ENCODE measurements around the gene IL17F. TPM values are rescaled to one million over a fixed set of nuclear protein-coding genes. Genes with fewer than 3 reads are reported as not detected.

The IL17F gene
- total and polyA plus RNA-seq, 9 donors: not detected

DNA sequence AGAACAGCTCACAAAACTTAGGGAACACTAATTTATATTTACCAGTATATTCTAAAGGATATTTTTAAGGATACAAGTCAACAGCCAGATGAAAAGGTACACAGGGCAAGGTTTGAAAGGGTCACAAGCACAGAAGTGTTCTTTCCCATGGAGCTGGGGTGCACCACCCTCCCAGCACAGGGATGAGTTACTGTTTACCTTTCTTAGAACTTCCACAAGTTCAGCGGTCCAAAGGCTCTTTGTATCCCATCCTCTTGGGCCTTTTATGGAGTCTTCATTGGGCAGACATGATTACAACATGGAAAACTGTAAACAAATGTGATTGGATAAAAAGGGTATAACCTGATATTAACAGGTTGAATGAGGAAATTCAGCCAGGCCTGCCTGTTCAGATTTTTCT lies 1.1 kb upstream of the IL17F start:
- H3K36me3 ChIP-seq: no peaks in the 10 kb centered on the region
- H3K9me3 ChIP-seq: no peaks in the 10 kb centered on the region
- no peaks in the 10 kb centered on the region for H3K4me1 ChIP-seq (ENCODE audit: insufficient read depth)
- H3K27ac ChIP-seq: no peak overlapping the region
- H3K4me3 ChIP-seq: no peak overlapping the region
- no peaks in the 10 kb centered on the region for H3K27me3 ChIP-seq
- TF ChIP-seq, protein P1, sequence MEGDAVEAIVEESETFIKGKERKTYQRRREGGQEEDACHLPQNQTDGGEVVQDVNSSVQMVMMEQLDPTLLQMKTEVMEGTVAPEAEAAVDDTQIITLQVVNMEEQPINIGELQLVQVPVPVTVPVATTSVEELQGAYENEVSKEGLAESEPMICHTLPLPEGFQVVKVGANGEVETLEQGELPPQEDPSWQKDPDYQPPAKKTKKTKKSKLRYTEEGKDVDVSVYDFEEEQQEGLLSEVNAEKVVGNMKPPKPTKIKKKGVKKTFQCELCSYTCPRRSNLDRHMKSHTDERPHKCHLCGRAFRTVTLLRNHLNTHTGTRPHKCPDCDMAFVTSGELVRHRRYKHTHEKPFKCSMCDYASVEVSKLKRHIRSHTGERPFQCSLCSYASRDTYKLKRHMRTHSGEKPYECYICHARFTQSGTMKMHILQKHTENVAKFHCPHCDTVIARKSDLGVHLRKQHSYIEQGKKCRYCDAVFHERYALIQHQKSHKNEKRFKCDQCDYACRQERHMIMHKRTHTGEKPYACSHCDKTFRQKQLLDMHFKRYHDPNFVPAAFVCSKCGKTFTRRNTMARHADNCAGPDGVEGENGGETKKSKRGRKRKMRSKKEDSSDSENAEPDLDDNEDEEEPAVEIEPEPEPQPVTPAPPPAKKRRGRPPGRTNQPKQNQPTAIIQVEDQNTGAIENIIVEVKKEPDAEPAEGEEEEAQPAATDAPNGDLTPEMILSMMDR (IDR thresholded peaks at IDR 0.05): no peak
- no peak for TF ChIP-seq EP300 (IDR thresholded peaks at IDR 0.05)
- no peak for TF ChIP-seq POLR2A (IDR thresholded peaks at IDR 0.05)
- WGBS, 3 donors: 83 to 91% (median 91%) methylated on average over 1 of the region's 1 CpG
- no peak for DNase-seq
- intact Hi-C loops (cut with DNase I): no loop called here

DNA sequence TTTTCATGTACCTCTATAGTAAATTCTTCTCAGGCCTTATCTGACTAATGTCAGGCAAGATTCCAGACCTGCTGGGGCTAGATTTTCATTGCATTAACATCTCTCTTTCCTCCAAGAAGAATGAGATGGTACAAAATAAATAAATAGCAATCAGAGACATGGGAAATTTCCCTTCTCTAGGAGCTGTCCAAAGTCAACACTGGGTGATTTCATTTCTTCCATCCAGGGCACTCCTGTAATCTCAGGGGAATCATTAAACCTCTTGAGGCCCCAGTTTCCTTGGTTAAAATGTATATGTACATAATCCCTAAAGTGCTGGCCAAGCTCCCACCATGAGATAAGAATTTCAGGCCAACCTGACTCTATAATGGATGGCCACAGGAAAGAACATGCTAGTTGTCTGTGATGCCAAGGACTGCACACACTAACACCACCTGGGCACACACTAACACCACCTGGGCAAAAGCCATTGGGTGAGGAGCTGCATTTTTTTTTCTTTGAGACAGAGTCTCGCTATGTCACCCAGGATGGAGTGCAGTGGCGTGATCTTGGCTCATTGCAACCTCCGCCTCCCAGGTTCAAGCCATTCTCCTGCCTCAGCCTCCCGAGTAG lies 912 bp downstream of the IL17F start:
- H3K36me3 ChIP-seq: no peaks in the 10 kb centered on the region
- intact Hi-C loops (cut with DNase I): no loop called here
- 90 to 94% (median 93%) methylated on average over 4 of the region's 4 CpGs for WGBS, 3 donors

DNA sequence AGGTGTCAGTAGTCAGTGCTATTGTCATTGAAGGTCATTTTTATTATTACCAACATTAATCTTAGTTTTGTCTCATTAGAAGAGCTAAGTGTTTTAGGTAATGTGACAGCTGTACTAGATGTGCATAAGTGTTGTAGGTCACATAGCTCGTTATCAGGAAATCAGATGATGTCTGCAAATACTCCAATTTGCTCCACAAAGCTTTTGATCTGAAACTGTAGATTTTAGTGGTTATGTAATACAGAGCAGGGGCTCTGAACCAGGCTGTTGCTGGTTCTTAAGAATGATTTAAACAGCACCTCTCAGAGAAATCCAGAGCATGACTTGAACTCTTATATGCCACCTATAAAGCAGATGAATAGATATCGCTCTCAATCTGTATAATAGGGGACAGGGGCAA lies 2.5 kb downstream of the IL17F start:
- no peaks in the 10 kb centered on the region for H3K36me3 ChIP-seq
- DNase-seq: no peak
- no peak overlapping the region for H3K4me3 ChIP-seq
- no peaks in the 10 kb centered on the region for H3K27me3 ChIP-seq
- 70 to 80% (median 73%) methylated on average over 2 of the region's 2 CpGs for WGBS, 3 donors
- intact Hi-C loops (cut with DNase I): no loop called here
- no peaks in the 10 kb centered on the region for H3K9me3 ChIP-seq
- H3K27ac ChIP-seq: no peak overlapping the region
- no peaks in the 10 kb centered on the region for H3K4me1 ChIP-seq (ENCODE audit: insufficient read depth)
- TF ChIP-seq EP300 (IDR thresholded peaks at IDR 0.05): no peak
- TF ChIP-seq, protein P1 (IDR thresholded peaks at IDR 0.05): no peak
- no peak for TF ChIP-seq POLR2A (IDR thresholded peaks at IDR 0.05)

More for the DNA sequence above, 912 bp downstream of the IL17F start:
- Histone ChIP-seq H3K27ac (no peak overlapping the region), H3K9me3 (no peaks in the 10 kb centered on the region), H3K27me3 (no peaks in the 10 kb centered on the region), H3K4me1 (ENCODE audit: insufficient read depth) (no peaks in the 10 kb centered on the region), H3K4me3 (no peak overlapping the region)
- no peak for DNase-seq
- TF ChIP-seq, protein P1 (IDR thresholded peaks at IDR 0.05): no peak
- no peak for TF ChIP-seq POLR2A (IDR thresholded peaks at IDR 0.05)
- TF ChIP-seq EP300 (IDR thresholded peaks at IDR 0.05): no peak

DNA sequence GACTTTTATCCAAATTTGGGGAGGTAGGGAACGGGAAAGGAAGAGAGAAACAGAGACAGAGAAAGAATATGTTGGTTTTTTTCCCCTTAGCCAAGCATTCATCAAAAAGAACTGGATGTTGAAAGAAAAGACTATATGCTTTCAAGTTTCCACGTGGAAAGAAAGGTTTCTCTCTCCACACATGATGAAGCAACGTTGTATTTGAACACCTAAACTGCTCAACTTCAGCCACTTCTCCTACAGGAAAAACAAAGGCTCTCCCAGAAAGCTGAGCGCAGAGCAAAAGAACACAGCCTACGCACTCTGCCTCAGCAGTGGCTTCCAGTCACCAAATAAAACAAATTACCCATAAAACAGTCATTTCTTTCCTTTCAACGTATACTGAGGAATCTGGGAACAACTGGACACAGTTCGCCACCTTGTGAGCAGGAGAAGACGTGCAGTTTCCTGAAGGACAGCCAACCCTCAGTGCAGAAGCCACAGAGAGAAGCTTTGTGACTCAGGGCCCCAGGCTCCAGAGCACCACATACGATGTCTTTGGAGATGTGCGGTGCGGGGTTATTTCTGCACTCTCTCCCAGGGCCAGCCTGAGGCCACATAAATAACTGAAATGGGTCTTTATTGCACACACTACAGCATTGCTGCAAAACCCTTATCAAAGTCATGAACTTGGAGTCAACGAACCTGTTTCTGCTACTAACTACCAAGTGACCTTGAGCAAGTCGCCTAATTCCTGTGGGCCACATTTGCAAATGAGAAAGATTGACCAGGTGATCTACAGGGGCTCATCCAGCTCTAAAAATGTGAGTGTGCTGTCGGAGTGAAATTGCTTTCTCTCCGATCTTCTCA lies 10.1 kb downstream of the IL17F start:
- Histone ChIP-seq H3K4me1 (ENCODE audit: insufficient read depth) (no peaks in the 10 kb centered on the region), H3K9me3 (no peaks in the 10 kb centered on the region), H3K27ac (no peak overlapping the region), H3K4me3 (no peak overlapping the region), H3K27me3 (no peaks in the 10 kb centered on the region), H3K36me3 (no peaks in the 10 kb centered on the region)
- TF ChIP-seq, protein P1 (IDR thresholded peaks at IDR 0.05): no peak
- TF ChIP-seq EP300 (IDR thresholded peaks at IDR 0.05): no peak
- no peak for DNase-seq
- 23 to 27% (median 23%) methylated on average over 15 of the region's 15 CpGs for WGBS, 3 donors
- intact Hi-C loops (cut with DNase I): no loop called here

All from ovary (tissue), 9 donors.